CD1c-positive myeloid dendritic cell (primary cell): ENCODE data around the gene PRR9.
"Not testable (repeated sequence)": the region's sequence is repeated elsewhere in the genome, so short reads cannot be mapped to it uniquely, and the experiment has no call there.

Source experiments
- DNase-seq: peaks from one replicate; pipeline ENCODE4 v3.0.0-alpha.2; 2016; ENCODE audit errors: extremely low spot score

Gene PRR9, protein sequence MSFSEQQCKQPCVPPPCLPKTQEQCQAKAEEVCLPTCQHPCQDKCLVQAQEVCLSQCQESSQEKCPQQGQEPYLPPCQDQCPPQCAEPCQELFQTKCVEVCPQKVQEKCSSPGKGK

DNA sequence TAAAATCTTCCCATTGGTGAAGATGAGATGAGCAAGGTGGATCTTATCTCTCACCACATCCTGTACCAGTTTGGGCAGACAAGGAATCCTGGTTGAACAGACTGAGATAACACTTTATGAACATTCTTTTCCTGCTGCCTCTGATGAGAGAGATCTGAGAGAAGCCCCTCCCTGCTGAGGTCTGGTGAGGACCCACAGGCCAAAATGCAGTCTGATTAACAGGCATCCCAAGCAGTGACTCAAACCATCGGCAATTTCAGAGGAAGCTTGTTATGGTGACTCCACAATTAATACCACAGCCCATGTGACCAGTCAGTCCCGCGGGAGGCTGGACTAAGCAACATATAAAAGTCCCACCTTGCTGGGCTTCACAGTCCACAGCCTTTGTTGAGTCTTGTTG is at the start of gene PRR9:
Gene PRR9 (plus strand): TSS at position 373 of the 400 bp plus-strand sequence. CDS start 561 bp downstream, outside the sequence.
- DNase-seq: no peak

DNA sequence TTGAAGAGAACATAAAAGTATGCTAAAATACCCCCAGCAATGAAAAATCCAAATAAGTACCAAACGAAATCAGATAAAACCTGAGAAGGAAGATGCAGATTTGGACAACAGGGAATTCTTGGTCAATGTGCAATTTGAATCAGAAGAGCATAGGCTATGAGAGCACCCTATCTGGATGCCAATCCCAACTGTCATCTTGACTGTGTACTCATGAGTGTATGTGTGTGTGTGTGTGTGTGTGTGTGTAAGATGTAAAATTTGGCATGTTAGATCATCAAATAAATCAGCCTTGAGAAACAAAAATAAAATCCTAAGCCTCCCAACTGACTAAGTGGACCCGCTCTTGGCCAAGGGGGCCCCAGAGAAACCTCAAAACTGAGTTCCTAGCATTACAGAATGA is 48.7 kb upstream of the PRR9 start:
- DNase-seq: no peak

DNA sequence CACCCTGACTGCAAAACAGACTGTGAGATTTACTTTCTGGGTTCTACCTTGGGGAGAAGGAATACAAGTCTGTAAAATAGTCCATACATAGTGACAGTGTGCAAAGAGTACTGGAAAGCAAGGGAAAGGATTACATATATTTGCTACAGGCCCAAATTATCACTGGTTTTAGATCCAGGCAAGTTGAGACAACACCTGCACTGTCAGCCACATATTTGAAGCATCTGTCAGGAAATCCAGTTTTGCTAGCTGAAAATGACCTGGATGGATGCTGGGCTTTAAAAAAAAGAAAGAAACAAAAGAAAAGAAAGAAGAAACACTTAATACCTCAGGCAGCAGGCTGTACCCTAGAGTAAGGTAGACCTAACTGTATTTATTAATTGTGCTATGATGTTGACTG is 42.8 kb upstream of the PRR9 start:
- DNase-seq: no peak

DNA sequence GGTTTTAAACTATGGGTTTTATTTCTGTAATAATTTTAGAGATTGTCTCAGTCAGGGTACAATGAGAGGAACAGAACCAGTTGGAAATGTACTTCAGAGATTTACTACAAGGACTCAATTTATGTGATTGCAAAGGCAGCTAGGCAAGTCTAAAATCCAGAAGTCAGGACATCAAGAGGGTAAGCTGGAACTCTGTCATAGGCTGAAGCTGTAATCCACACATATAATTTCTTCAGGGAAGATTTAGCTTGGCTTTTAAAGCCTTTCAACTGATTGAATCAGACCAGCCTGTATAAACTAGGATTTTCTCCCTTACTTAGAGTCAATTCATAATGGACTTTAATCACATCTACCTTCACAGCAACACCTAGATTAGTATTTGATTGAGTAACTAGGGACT is 38.5 kb upstream of the PRR9 start:
- DNase-seq: no peak

DNA sequence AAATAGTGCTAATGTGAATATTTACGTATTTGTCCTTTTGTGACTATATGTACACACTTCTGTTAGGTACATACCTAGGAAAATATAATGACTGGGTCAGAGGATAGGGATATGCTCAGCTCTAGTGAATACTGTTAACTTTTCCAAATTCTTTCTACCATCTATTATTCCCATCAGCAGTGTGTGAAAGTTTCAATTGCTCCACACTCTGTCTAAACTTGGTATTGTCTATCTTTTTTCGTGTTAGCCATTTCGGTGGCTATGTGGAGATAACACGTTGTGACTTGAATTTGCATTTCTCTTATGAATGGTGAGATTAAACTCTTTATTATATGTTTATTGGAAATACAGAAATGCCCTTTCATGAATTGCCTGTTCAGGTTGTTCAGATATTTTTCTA is 36.8 kb upstream of the PRR9 start:
- DNase-seq: no peak

DNA sequence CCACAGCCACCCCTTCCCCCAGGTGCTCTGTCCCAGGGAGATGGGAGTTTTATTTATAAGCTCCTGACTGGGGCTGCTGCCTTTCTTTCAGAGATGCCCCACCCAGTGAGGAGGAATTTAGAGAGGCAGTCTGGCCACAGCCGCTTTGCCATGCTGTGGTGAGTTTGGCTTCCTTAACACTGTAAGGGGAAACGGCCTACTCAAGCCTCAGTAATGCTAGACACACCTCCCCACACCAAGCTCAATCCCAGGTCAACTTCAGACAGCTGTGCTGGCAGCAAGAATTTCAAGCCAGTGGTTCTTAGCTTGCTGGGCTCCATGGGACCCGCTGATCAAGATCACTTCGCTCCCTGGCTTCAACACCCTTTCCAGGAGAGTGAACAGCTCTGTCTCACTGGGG is 29.1 kb upstream of the PRR9 start:
- DNase-seq: not testable (repeated sequence)

DNA sequence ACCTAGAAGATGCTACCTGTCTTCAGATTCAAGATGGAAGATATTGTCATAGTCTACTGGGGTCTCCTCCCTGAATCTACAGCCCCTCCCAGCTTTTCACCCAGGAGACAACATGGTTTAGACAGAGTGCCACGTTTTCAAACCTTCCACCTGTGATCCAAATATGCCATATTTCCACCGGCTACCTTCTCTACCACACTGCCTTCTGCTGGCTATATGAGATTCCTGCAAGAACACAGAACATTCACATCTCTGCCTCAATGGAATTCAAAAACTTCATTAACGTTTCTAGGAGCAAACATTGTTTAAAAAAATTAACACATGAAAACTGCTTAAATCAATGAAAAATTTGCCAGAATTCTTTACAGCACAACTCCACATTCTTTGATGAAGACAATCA is 27.0 kb upstream of the PRR9 start:
- DNase-seq: no peak

DNA sequence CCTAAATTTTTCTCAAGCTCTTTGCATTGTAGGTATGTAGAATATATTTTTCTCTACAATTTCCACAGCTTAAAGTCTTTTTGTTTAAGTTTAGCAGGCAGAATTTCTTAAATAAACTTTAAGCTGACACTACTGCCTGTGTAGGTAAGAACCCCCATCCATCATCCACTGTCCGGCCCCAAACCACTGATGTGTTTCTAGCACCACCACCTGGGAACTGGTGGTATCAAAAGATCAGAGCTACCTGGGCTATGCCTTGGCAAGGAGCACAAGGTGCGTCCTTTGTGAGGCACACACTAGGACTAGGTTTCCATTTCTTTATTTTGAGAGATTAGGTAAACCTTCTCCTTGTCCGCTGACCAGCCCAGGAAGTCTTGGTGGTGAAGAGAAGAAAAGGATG is 24.7 kb upstream of the PRR9 start:
- no peak for DNase-seq

DNA sequence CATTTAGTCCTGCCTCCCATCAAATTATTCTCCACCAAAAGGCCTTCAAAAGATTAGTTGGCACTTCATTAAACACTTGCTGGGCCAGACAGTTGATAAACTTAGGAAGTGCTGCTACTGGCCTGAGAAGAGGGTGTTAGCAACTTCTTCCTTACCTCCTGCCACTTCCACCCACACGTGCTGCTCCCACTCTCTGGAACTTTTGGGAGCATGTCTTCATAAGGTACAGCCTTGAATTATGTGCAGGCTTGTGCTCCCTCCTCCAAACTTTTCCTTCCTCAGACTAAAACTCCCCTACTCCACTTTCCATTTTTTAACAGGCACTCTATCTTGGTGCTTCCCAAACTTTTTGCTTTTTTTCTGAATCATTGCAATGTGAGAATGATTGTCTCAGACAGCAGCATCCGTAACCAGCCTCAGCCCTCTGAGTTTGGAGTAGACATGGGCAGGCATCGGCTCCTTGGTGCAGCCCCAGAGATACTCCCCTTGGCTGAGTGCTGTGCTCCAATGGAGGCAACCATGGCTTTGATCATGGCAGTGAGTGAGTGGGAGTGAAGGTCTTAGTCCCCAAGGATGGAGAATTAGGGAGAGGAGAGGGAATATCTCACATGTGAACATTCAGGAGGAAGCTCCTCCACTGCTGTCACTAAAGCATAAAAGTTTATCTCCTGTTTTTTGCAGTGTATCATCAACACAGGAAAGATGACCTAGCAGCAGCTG is 22.9 kb upstream of the PRR9 start:
- DNase-seq: no peak

DNA sequence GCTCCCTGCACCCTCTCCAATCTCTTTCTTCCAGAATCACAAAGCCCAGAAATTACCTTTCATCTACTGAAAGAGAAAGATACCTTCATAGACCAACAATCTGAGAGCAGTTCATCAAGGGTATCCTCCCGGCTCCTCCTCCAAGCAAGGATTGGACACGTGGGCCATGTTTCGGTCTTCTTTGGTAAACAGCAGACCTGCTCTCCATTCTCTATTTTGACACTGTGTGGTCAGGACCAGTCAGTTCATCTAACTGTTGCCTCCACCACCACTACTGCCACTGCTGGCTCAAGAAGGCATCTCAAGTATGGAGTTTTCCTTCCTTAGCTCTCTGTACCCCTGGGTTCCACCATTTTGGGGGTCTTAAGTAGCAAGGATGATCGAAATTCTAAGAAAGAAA is 22.2 kb upstream of the PRR9 start:
- no peak for DNase-seq

DNA sequence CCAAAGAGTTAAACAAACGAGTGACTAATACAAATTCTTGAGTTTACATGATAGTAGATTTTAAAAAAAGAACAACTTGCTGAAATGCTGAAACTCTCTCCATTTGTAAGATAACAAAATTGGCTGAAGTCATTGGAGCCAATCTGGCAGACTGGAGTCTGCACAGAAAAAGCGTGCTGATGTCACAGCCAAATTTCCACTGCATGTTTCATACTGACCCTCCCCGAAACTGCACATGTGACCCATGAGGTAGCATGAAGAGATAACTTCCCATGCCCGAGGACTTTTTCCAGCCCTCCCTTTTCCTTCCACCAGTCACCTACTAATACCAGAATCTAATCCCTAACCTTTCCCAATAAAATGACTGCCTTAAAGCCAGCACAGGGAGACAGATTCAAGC is 15.4 kb upstream of the PRR9 start:
- DNase-seq: no peak

DNA sequence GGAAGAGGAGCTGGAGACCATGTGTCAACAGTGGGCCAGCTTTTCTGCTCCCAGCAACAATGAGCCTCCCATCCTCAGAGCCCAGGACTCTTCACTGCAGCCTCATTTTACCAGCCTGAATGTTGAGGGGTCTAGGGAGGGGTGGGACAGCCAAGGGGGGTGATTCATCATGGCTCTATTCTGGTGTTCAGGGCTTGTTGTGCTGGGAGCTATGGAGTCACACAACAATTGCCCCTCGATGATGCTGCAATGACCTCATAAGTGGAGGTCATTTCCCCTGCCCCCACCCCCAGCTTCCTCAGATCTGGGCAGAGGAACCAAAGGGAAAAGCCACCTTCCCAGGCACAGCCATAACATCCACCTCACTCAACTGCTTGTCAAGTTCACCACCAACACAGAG is 14.3 kb upstream of the PRR9 start, which contains the start of gene LELP1:
Gene LELP1 (plus strand): TSS at position 301 of the 400 bp plus-strand sequence. CDS start 1,278 bp downstream, outside the sequence.
- DNase-seq: no peak

DNA sequence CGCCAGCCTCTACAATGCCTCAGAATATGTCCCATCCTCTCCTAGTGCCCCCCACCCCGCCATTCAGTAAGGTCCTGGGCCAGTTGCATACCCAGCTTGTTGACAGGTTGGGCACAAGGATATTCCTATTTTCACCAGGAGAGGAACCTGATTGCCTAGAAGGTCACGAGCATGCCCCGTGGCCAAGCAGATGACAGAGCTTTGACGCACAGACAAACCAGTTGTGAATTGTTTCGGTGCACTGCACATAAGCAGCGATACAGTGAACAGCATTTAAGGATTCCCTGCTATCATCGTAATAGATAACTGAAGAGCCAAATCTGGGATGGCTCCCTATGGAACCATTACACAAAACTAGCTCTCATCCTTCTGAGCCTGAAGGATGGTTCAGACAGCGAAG is 10.8 kb upstream of the PRR9 start:
- no peak for DNase-seq

DNA sequence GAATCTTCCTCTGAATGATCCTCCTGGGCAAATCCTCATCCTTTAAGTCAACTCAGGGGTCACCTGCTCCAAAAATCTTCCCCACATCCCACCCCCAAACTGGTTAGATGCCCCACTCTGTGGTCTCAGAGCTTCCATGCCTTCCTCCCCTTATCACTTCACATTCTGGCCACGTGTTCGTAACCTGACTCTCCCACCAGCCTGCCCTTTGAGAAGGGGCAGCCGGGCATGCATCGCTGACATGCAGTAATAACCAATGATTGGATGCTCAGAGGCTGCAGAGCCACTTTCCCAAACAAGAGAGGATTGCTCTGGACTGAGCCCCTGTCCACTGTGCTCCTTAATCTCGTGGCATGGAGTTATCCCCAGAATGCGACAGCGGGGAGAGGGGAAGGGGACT is 7.2 kb upstream of the PRR9 start:
- DNase-seq: no peak

DNA sequence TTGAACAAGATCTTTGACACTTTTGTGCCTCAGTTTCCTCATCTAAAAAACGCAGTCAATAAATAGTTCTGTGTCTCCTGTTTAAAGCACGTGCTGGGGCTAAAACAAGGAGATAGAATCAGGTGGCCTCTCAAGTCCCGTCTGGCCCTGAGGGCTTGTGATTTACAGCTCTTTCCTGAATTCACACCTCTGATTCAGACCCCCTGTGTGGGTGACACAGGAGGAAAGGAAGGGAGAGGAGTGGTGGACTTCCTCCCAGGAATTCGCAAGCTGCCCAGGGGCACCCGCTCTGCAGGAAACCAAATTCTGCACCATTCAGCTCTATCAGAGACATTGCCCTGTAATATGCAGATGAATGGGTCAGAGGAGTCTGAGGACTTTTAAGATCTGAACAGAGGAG is 5.2 kb upstream of the PRR9 start:
- no peak for DNase-seq

DNA sequence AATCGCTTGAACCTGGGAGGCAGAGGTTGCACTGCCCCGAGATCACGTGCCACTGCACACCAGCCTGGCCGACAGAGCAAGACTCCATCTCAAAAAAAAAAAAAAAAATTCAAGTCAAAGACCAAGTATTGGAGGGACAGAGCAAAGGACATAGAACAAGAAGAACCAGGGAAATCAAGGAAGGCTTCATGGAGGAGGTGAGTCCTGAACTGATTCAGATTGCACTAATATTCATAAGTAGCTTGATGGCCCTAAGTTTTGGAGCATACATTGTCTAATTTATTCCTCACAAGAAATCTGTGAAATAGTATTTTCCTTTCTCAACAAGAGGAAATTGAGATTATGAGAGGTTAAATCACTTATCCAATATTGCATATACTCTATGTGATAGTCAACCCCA is 3.9 kb upstream of the PRR9 start:
- DNase-seq: no peak

DNA sequence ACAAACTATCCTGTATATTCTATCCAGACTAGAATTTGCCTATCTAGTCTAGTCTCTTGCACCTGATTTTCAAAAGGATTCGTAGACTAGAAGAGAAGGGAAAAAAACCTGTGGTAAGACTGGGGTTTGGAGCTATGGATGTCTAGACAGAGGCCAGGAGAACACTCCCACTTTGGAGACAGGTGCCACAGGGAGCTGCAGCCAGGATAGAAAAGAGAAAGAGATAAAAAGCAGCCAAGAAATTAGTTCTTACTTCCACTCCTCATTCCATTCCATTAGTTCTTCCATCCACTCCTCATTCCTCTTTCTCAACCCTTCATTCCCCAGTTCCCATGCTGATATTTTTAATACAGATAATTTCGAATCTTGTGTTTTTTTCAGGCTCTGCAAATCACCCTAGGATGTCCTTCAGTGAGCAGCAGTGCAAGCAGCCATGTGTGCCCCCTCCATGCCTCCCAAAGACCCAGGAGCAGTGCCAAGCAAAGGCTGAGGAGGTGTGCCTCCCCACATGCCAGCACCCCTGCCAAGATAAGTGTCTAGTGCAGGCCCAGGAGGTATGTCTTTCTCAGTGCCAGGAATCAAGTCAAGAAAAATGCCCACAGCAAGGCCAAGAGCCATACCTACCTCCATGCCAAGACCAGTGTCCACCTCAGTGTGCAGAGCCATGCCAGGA is 496 bp downstream of the PRR9 start:
- DNase-seq: no peak

DNA sequence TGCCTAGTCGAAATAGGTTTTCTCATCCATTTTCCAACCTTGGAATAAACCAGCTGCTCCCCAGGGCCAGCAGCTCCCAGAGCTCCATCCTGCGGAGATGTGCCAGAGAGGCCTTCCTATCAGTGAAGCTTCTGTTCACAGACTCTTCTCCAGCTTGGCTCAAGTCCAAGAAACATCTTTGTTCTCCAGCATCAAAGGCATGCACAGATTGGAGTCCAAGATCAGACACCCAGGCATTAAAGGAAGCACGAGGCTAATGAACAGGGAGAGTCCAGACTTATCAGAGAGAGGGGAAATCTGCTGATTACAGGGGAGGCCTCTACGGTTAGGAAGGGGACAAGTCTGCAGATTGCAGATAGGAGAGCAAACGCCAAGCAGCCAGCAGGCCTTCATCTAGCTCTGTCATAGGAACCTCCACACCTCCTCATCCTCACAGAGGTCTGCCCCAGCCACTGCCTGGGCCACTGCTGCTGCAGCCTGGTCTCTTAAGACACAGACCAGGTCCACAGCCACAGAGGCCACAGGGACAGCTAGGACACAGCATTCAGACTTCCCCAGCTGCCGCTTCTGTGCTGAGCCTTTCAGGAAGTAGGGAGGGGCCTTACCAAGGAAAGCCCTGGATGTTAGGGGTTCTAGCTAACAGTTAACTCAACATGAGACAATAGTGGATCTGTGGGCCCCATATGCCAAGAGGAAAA is 3.4 kb downstream of the PRR9 start:
- DNase-seq: no peak

DNA sequence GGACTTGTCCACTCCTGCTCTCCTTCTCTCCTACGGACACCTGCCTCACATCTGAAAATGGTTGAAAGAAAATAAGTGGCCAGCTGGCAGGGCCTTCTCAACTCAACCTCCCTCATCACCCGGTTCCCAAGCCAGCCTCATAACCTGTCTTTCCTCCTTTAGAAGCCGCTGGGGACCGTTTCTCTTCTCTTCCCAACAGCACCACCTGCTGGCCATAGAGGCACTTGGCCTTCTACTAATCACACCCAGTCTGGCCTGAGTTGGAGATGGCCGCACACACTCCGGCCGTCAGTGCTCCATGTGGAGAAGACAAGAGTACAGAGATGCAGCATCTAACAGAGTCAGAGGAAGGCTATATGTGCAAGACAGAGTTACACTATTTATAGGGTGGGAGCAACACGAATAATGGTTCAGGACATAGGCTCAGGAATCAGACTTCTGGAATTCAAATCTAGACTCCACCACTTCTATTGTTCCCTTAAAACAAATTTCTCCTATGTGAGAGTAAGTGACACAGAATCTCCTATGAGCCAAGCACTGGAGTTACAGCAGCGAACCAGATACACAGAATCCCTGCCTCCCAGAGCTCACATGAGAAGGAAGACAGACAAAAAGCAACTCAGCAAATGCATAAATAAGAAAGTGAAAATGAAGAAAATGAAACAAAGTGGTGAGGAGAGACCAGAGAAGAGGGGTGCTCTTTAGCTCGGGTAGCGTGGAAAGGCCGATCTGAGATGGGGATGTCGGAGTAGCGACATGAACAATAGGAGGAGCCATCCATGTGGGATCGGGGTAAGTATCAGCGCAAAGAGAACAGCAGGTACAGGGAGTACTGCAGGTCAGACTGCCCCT is 5.9 kb downstream of the PRR9 start:
- peak; percentile 49 for DNase-seq

DNA sequence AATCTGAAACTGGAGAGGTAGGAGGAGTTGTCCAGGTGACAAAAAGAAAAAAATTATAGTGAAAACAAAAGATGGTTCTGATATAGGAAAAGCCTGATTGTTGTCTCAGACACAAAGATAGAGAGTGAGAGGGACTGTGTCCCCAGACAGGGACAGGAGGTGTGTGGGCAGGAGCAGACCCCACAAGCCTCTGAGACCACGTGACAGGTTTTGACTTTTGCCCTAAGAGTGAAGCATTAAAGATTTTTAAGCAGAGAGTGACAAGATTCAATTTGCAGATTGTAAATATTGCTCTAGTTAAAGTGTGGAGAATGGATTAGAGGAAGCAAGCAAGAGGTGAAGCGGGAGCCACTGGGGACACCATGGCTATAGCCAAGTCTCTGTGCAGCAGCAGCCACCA is 10.4 kb downstream of the PRR9 start:
- no peak for DNase-seq

DNA sequence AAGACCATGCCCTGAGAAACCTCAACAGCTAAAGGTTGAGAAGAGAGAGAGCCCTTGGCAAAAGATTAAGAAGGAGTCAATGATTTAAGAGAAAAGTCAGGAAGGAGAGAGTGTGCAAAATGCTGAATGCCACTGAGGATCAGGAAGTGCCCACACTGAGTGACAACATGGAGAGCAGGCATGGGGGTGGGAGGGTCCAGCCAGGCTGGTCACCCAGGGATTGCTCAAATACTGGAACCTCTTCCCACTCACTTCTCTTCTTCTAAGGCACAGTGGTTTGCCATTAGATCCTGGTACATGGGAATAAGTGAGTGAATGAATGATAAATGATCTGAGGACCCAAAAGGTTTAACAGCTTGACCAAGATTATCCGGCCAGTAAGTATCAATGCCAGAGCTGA is 11.1 kb downstream of the PRR9 start:
- DNase-seq: peak; percentile 52
